ENCODE measurements around the gene TCF7. TPM values are rescaled to one million over a fixed set of nuclear protein-coding genes. Genes with fewer than 3 reads are reported as not detected.

TCF7 gene
- total RNA-seq, 2 experiments from 2014 or later: 7.0 to 7.9 TPM

DNA sequence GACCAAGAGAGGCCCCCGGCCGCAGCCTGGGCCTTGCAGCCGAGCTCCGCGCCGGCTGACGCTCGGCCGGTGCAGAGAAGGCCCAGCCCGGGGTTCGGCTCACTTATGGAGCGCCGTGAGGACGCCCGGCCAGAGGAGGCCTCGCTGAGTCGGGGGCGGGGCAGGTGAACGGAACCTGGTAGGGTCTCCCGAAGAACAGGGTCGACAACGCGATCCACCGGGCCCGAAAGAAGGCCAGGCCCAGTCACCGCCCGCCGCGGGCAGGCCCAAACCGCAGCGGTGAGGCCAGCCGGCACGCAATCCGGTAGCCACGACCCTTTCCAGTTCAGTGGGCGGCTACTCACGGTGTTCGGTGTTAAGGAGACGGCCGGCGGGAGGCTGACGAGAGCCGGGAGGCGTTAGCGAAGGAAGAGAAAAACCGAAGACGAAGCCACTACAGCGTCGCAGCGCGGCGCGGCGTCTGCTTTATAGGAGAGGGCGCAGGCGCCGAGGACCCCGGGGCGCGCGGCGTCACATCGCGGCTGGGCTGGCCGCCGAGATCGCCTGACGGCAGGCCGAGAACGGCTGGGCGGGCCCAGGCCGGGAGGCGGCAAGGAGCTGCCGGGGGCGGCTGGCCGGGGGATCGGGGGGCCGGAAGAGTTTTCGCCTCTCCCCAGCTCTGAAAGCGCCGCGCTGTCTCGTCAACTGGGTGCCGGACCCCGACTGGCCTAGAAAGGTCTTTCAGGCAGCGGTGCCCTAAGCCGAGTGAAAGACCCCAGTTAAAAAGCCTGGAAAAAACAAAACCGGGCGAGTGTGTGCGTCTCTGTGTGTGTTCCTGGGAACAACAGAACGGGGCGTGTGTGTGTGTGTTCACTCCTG, 62.3 kb downstream of the TCF7 start, which contains the start of gene SKP1:
TSS of gene SKP1 (minus strand) at position 440 of the 858 bp plus-strand sequence. CDS start 2,928 bp downstream, outside the sequence.
- Mint-ChIP-seq H3K9me3 (ENCODE audit: low read depth) (no peaks in the 10 kb centered on the region), H3K27ac (peak within 1 kb of the TSS; percentile 97), H3K4me1 (peaks cover 26% of the 10 kb centered on the region), H3K4me3 (peak within 1 kb of the TSS; percentile 97), H3K36me3 (peaks cover 20% of the 10 kb centered on the region), H3K27me3 (no peaks in the 10 kb centered on the region)
- ATAC-seq: peak; percentile 84
- DNase-seq: peak; percentile 87
- CTCF ChIA-PET: interaction anchor here (0.6 to 1.3 kb wide), 6 partner anchors 11 to 137 kb away, joined by 3 to 5 read pairs (median 4); no protein-coding TSS in a partner anchor

DNA sequence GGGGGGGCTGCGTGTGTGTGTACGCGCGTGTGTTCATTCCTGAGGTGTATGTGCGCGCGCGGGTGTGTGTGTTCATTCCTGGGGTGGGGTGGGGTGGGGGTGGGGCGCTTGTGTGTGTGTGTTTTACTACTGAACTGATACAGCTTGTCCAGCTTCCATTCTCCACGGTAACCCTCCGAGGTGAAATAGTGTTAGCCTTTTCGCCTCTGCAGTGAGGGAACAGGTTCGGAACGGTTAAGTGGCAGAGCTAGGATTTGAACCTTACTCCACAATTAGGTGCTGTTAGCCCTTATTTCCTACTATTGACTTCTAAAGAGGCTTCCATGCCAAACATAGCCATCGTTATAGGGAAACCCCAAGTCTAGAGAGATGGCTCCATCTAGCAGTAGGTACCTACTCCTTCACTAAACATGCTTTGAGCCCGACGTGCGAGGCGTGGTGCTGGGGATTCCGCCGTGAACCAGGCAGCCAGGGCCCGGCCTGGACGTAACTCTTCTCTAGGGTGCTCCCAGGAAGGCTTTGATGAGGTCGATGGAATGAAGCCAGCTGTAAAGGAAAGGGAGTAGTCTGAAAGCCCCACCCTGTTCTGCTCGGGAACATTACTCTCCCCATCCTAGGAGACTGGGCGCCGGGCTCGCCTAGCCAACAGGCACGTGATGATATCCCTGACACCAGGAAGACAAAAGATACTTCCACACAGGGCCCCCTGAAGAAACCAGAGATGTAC, 63.1 kb downstream of the TCF7 start:
- Mint-ChIP-seq H3K27ac (peak overlapping the region; percentile 97), H3K9me3 (ENCODE audit: low read depth) (no peaks in the 10 kb centered on the region), H3K4me1 (peaks cover 21% of the 10 kb centered on the region), H3K36me3 (peaks cover 13% of the 10 kb centered on the region), H3K27me3 (peaks cover 2% of the 10 kb centered on the region), H3K4me3 (peak overlapping the region; percentile 97)
- DNase-seq: no peak
- ATAC-seq: no peak
- CTCF ChIA-PET: interaction anchor here (0.9 to 1.3 kb wide), 4 partner anchors 12 to 138 kb away, joined by 3 to 5 read pairs (median 4); no protein-coding TSS in a partner anchor

DNA sequence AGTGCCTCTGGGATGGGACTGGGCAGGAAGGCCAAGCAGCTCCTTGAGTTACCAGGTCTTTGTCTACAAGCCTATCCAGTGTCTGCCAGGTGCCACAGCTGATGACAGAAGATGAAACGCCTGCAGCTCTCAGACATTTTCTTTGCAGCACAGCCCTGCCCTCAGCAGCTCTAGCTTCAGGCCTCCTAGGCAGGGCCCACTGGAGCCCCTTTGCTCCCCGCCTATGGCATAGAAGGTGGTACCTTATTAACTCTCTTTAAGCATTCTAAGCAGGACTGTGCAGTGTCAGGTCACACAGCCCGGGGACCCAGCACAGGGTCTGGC, 63.6 kb downstream of the TCF7 start:
- CTCF ChIA-PET: interaction anchor here (0.9 to 1.1 kb wide), 2 partner anchors 13 to 138 kb away, joined by 3 to 5 read pairs; no protein-coding TSS in a partner anchor
- H3K9me3 Mint-ChIP-seq (ENCODE audit: low read depth): no peaks in the 10 kb centered on the region
- no peak for DNase-seq
- ATAC-seq: no peak
- no peak overlapping the region for H3K27ac Mint-ChIP-seq
- peak overlapping the region; percentile 97 for H3K4me3 Mint-ChIP-seq
- H3K36me3 Mint-ChIP-seq: peaks cover 11% of the 10 kb centered on the region
- H3K27me3 Mint-ChIP-seq: peaks cover 2% of the 10 kb centered on the region
- peaks cover 21% of the 10 kb centered on the region for H3K4me1 Mint-ChIP-seq

GRCh38 chr5:134183481-134183880, 69.0 kb downstream of the TCF7 start:
- Mint-ChIP-seq H3K27ac (no peak overlapping the region), H3K4me3 (no peak overlapping the region), H3K27me3 (peaks cover 2% of the 10 kb centered on the region), H3K36me3 (no peaks in the 10 kb centered on the region), H3K9me3 (ENCODE audit: low read depth) (no peaks in the 10 kb centered on the region), H3K4me1 (no peaks in the 10 kb centered on the region)
- CTCF ChIA-PET: interaction anchor here (0.7 to 3.8 kb wide), 18 partner anchors 9 to 467 kb away, joined by 3 to 48 read pairs (median 4); partner anchors contain the start of gene PPP2CA
- DNase-seq (no peak), ATAC-seq (no peak)

- Mint-ChIP-seq H3K9me3 (ENCODE audit: low read depth) (no peaks in the 10 kb centered on the region), H3K27me3 (peaks cover 2% of the 10 kb centered on the region), H3K4me3 (no peak overlapping the region), H3K36me3 (no peaks in the 10 kb centered on the region), H3K27ac (no peak overlapping the region), H3K4me1 (no peaks in the 10 kb centered on the region)
- CTCF ChIA-PET: interaction anchor here (0.7 to 3.8 kb wide), 24 partner anchors 8 to 466 kb away, joined by 3 to 48 read pairs (median 3); partner anchors contain the start of gene PPP2CA
- DNase-seq (peak; percentile 84), ATAC-seq (peak; percentile 96)
These were observed 70.0 kb downstream of the TCF7 start for GRCh38 chr5:134184155-134185135.

DNA sequence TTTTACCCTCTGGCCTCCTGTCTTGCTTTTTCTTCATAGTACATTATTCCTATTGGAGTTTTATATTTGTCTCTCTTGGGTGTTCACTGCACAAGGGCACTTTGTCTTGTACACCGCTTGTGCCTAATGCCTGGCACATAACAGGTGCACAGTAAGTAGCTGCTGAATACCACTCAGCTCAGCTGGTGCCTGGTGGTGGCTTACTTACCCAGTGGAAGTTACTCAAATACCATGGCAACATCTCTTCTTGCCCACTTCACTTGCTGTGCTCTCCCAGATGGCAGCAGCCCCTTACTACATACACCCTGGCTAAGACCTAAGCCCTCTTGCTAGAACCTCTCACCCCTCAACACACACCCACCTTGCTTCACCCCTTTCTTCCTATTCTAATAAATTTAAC, 73.6 kb downstream of the TCF7 start:
- no peak overlapping the region for H3K27ac Mint-ChIP-seq
- DNase-seq (no peak), ATAC-seq (no peak)
- CTCF ChIA-PET: interaction anchor here (1.0 to 1.5 kb wide), 4 partner anchors 37 to 115 kb away, joined by 3 read pairs; no protein-coding TSS in a partner anchor
- H3K27me3 Mint-ChIP-seq: no peaks in the 10 kb centered on the region
- H3K4me3 Mint-ChIP-seq: no peak overlapping the region
- peaks cover 2% of the 10 kb centered on the region for H3K36me3 Mint-ChIP-seq
- no peaks in the 10 kb centered on the region for H3K4me1 Mint-ChIP-seq
- no peaks in the 10 kb centered on the region for H3K9me3 Mint-ChIP-seq (ENCODE audit: low read depth)

GRCh38 chr5:134189031-134189430, 74.5 kb downstream of the TCF7 start:
- peaks cover 4% of the 10 kb centered on the region for H3K36me3 Mint-ChIP-seq
- H3K4me1 Mint-ChIP-seq: no peaks in the 10 kb centered on the region
- DNase-seq (no peak), ATAC-seq (no peak)
- CTCF ChIA-PET: interaction anchor here (1.0 kb wide), 1 partner anchor 91 kb away, joined by 3 read pairs; no protein-coding TSS in a partner anchor
- H3K4me3 Mint-ChIP-seq: no peak overlapping the region
- H3K27me3 Mint-ChIP-seq: no peaks in the 10 kb centered on the region
- H3K9me3 Mint-ChIP-seq (ENCODE audit: low read depth): no peaks in the 10 kb centered on the region
- no peak overlapping the region for H3K27ac Mint-ChIP-seq

DNA sequence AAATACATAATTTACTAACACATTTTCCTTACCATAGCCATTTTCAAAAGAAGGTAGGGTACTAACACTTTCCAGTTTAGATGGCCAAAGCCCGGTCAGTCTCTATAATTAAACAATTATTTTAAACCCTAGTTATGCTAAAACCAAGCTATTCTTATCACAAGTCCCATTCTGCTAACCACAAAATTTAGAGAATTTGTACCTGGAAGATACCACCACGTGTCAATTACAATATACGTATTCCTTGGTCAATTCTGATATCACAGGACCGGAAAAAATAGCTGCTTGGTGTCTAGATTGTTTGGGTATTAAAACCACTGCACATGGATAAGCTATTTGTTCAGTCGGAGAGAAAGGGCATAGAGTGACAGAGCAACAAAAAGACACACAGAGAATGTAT, 81.2 kb downstream of the TCF7 start:
- Mint-ChIP-seq H3K27ac (peak overlapping the region; percentile 11), H3K27me3 (no peaks in the 10 kb centered on the region), H3K4me3 (no peak overlapping the region), H3K9me3 (ENCODE audit: low read depth) (no peaks in the 10 kb centered on the region), H3K4me1 (no peaks in the 10 kb centered on the region), H3K36me3 (peaks cover 45% of the 10 kb centered on the region)
- CTCF ChIA-PET: interaction anchor here (1.2 kb wide), 1 partner anchor 12 kb away, joined by 3 read pairs; no protein-coding TSS in a partner anchor
- no peak for DNase-seq
- no peak for ATAC-seq

Other genes with a start within 250 kb of the TCF7 start
- 10 to 100 TPM; 20.9 to 25.7 TPM for gene C5orf15, start 146.1 kb upstream of the TCF7 start, total RNA-seq
- gene VDAC1, start 109.7 kb upstream of the TCF7 start, total RNA-seq: 100 to 1,000 TPM; 204 to 258 TPM
- gene SKP1, start 62.3 kb downstream of the TCF7 start, total RNA-seq: 100 to 1,000 TPM; 172 to 189 TPM
- 100 to 1,000 TPM; 123 to 194 TPM for gene PPP2CA, start 111.4 kb downstream of the TCF7 start, total RNA-seq

All from activated CD8-positive, alpha-beta memory T cell treated with anti-CD3 and anti-CD28 coated beads, Interleukin-2, amount 10 ng/mL, durations not matched to agents 7 days and 5 days (primary cell).